Measurements from ENCODE around the gene CCDC12.
"Not testable (repeated sequence)": the region's sequence is repeated elsewhere in the genome, so short reads cannot be mapped to it uniquely, and the experiment has no call there.

Gene CCDC12

DNA sequence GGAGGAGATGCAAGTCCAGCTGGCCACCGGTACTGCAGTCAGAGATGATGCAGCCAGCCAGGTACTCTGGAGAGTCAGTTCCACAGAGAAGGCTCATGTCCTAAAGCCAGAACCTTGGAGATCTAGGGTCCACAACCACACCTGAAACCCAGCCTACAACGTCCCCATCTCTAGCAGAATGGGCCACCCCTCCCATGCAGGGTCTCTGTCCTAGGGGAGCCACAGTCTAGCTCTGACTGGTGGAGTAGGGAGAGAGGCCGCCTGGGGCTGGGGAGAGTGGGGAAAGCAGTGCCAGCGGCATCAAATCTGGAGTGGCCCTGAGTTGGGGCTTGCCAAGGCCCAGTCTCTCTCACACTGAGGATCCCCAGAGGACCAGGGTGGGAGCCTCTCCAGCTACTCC, 55.5 kb downstream of the CCDC12 start:
- no peak for DNase-seq

DNA sequence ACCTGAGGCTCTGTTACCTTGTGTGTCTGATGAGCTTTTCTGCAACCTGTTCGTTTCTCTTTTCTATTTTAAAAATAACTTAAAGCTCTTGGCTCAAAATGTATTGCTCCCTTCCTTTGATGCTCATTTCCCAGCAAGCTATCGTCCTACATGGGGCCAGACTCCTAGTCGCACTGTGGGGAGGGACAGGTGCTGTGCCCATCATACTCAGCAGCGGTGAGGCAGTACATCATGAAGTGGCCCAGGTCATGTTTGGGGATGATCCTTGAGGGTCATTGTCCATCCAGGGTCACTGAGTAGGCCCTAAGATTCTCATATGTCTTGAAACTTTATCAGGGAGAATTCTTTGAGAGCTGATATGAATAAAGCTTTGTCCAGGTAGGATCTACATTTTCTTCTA, 57.9 kb downstream of the CCDC12 start:
- no peak for DNase-seq

DNA sequence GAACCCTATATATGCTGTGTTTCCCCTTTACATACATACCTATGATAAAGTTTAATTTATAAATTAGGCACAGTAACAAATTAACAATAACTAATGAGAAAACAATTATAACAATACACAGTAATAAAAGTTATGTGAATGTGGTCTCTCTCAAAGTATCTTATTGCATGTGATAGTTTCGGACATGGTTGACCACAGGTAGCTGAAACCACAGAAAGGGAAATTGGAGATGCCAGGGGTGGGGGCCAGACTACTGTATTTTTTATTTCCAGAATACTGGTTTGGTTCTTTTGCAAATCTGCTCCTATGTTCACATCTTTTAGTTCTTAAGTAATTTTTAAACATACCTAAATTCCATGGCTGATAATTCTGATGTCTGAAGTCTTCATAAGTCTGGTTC, 58.3 kb downstream of the CCDC12 start:
- DNase-seq = no peak

DNA sequence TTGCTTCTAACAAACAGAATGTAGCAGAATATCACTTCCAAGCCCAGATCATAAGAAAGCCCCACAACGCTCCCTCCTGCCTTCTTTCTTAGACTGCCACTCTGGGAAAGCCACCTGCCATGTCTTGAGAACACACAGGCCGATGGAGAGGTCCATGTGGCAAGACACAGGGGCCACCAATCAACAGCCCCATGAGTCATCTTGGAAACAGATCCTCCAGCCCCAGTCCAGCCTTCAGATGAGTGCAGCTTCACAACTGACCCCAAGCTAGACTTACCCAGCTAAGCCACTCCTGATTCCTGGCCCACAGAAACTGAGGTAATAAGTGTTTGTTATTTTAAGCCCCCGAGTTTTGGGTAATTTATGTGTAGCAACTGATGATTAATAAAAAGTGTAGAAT, 59.3 kb downstream of the CCDC12 start:
- no peak for DNase-seq

DNA sequence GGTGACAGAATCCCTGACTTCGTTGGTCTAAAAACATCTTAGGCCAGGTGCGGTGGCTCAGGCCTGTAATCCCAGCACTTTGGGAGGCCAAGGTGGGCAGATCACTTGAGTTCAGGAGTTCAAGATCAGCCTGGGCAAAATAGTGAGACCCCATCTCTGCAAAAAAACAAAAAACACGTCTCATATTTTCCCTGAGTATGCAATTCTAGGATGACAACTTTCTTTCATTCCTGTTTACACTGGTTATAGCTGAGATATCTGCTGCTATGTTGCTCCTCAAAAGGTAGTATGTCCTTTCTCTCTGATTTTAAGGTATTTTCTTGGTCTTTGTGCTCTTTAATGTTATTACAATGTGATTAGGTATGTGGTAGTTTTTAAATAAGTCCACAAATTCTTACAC, 59.7 kb downstream of the CCDC12 start:
- DNase-seq = no peak

DNA sequence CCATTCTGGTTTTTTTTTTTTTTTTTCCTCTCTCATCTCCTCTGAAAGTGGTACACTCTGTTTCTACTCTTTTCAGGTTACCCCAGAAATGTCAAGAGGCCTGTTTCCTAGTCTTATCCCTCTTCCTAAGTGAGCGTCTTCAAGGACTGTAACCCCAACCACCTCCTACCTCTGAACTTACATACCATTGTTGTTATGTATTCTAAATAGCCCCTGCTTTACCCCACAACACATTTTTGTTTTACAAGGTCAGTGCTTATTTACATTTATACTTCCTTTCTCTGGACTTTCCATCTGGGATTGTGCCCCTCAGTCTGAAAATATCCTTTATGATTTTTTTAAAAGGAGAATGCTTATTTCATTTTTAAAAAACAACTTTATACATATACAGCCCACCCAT, 60.3 kb downstream of the CCDC12 start:
- no peak for DNase-seq

DNA sequence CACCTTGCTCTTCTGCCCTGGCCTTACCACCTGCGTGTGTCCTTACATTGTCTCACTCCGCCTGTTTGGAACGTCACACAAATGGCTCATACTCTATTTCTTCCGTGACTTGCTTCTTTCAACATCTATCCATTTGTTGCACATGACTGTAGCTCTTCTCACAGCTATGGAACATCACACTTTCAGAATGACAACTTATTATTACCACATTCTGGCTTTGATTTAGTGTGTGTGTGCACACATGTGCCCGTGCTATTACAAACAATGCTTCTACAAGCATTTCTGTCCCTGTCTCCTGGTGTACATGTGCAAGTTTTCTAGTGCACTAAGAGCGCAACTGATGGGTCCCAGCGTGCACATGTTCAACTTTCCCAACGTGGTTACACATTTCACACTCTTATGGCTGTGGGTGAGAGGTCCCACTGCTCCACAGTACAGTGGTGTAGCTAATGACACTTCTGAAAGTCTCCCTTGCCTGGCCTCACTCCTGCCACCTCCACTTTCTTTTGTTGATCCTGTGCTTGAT, 61.2 kb downstream of the CCDC12 start:
- DNase-seq = no peak

DNA sequence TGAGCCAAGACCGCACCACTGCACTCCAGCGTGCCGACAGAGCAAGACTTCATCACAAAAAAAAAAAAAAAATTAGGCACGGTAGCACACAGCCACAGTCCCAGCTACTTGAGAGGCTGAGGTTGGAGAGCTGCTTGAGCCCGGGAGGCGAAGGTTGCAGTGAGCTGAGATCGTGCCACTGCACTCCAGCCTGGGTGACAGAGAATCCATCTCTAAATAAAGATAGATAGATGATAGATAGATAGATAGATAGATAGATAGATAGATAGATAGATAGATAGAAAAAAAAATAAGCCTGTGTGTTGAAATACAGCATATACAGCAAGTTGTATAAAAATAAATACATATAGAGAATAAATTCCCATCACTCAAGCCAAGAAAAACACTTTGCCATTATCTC, 61.7 kb downstream of the CCDC12 start:
- DNase-seq = no peak

DNA sequence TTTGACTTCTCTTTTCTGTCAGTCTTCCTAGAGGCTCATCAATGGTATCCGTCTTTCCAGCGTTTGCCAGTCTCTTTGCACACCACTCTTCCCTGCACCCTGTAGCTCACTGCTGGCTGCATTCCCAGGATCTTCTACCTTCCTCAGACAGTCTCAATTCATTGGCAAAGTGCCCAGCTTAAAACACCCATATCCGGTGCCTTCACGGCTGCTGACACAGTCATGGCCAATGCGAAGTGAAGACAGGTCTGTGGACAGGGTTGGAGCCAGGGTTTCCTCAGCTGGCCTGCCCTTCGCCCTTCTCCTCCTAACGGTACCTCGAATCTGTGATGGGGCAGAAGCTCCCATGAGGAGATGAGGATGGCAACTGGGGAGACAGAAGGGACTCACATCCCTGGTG, 62.9 kb downstream of the CCDC12 start:
- DNase-seq = peak; percentile 71

DNA sequence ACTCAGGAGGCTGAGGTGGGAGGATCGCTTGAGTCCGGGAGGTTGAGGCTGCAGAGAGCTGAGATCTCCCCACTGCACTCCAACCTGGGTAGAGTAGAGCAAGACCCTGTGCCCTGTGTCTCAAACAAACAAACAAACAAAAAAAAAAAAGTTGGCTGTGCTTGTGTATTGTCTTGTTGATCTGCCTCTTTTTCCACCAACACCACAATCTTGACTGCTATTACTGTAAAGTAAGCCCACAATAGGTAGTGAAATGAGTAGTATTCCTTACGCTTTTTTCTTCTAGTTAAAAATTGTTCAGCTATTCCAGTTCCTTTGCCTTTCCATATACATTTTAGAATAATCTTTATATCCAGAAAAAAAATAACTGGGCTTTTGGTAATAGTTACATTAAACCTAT, 63.6 kb downstream of the CCDC12 start:
- no peak for DNase-seq

DNA sequence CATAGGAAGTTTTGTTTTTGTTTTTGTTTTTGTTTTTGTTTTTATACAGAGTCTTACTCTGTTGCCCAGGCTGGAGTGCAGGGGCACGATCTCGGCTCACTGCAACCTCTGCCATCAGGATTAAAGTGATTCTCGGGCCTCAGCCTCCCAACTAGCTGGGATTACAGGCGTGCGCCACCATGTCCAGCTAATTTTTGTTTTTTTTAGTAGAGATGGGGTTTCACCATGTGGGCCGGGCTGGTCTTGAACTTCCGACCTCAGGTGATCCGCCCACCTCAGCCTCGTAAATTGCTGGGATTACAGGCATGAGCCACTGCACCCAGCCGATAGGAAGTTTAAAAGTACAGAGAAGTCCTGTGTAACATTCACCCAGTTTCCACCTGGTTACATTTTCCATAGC, 65.6 kb downstream of the CCDC12 start:
- not testable (repeated sequence) for DNase-seq

DNA sequence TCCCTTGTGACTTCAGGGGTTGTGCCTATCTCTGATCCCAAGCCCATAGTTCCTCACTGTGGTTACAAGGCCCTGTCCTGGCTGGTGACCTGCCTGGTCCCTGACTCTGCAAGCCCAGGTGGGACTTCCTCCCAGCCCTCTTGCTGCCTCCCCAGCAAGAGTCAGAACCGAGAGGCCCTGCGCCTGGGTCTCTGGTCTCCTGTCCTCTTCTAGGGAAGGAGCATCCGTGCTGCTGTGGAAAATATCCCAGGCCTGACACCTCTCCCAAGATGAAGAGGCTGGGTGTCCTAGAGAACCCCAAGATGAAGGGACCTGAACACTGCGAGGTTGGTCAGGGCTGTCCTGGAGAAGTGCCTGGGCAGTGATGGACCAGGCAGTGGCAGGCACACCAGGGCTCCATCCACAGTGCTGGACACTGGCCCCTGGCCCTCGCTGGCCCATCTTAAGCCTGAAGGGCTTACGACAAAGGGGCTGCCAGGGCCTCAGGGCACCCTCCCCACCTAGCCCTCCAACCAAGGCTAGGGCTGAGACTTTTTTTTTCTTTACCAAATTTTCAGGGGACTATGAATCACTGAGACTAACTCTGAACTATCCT, 66.3 kb downstream of the CCDC12 start:
- DNase-seq = no peak

DNA sequence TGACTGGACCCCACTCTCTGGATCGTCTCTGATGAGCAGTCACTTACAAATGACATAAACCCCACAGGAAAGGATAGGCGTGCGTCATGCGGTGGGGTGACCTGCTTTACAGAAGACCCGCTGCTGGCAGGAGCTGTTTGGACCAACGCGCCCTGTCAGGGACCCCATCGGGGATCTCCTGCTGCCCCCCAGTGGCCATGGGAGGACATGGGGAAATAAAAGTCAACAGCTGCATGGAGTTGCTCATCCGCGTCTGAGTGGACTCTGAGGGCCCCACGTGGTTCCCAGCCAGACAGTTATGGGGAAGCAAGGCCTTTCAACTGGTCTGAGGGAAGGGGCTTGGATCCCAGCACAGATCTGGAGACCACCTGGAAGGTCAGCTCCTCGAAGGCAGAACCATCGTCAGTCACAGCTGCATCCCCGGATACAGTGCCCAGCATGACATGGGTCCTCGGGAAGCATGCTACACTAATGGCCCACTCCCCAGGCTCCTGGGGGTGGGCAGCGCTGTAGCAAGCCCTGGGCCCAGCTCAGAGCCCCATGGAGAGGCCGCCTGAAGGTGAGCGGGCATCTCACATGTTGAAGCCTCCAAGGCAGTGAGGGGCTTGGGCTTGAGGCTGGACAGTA, 66.9 kb downstream of the CCDC12 start:
- peak; percentile 79 for DNase-seq

DNA sequence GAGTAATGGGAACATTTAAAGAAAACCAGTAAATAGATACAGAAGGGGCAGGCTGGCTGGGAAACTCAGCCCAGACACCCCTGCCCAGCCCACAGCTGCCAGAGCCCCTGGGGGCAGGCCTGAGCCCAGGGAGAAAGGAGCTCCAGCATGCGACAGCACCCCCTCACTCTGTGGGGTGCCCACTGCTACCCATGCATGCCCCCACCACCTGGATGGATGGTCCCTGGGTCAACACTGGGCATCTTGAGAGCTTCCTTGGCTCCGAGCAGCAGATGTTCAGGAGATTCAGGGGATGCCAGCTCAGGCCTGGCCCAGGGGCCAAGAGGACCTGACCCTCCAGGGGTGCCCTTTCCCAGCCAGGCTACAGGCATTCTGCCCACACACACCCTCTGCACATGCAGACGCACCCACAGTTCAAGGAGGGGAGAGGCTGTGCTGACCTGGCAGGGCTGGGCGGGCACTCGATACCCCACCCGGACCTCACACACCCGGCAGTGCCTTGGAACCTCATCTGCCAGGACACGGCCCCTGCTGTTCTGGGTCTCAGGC, 67.5 kb downstream of the CCDC12 start:
- no peak for DNase-seq

DNA sequence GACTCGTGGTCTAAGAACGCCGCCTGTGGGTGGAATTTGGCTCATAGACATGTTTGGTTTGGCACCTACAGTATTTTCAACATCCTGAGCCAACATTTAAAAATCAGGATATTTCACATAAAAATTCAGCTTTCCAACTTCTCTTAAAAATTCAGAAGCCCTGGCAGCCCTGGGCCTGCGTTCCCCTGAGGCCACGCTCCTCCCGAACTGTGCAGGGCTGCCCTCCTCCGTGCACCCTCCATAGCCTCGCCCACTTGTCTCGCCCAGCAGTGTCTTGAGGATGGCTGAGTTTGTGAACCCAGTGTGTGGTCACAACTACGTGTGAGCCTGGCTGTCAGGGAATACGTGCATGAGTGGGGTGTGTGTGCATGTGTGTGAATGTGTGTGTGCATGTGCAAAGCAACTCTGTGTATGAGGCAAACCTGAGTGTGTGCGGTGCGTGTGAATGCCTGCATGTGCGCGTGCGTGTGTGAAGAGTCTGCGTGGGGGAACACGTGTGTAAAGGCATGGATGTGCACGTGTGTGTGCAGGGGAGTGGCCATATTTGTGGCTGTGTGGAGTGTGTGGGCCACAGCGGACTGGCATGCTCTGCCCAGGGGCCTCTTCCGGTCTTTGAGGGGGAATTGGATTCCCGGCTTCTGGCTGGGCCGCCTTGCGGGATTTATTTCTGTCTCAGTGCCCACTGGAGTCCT, 68.1 kb downstream of the CCDC12 start:
- no peak for DNase-seq

DNA sequence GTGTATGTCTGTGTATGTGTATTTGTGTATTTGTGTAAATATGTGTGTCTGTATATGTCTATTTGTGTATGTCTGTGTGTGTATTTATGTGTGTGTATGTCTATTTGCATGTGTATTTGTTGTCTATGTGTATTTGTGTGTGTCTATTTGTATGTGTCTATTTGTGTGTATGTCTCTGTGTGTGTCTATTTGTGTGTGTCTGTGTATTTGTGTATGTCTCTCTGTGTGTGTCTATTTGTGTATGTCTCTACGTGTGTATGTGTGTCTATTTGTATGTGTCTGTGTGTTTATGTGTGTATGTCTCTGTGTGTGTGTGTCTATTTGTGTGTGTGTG, 68.6 kb downstream of the CCDC12 start:
- DNase-seq = no peak

DNA sequence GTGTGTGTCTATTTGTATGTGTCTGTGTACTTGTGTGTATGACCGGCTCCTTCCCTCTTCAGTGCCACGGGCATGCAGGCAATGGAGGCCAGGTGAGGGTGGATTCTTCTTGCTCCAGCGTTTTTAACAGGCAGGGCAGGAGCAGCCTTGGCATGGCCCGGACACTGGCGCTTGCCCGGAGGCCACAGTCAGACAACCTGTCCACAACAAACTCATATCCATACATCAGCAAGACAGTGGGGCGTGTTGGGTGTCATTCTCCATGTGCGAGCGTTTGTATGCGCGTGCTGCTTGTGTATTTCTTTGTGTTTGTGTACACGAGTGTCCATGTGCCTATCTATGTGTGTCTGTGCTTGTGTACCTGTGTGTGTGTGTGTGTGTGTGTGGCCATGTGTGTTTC, 69.3 kb downstream of the CCDC12 start:
- DNase-seq = no peak

DNA sequence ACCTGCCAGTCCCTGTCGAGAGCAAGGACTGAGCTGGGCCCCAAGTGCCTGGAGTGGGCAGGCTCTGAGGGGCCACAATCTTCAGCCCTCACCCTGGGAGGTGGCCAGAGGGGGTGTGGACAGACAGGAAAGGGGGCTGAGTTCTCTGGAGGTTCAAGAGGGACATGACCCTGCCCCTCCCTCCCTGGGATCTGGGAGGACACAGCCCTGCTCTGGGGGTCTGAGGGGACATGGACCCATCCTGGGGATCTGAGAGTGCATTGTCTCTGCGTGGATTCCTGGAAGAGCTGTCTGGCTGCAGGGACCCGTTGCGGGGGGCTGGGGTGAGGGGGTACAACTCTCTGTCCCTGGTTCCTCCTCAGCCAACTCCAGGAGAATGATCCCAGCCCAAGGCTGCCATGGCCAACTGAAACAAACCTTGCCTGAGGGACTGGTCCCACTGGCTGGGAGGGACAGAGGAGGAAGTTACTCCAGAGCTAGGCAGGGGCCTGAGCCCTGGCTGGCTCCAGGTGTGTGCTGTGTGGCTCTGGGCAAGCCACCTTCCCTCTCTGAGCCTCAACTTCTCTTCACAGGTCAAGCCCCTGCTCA, 70.0 kb downstream of the CCDC12 start:
- no peak for DNase-seq

DNA sequence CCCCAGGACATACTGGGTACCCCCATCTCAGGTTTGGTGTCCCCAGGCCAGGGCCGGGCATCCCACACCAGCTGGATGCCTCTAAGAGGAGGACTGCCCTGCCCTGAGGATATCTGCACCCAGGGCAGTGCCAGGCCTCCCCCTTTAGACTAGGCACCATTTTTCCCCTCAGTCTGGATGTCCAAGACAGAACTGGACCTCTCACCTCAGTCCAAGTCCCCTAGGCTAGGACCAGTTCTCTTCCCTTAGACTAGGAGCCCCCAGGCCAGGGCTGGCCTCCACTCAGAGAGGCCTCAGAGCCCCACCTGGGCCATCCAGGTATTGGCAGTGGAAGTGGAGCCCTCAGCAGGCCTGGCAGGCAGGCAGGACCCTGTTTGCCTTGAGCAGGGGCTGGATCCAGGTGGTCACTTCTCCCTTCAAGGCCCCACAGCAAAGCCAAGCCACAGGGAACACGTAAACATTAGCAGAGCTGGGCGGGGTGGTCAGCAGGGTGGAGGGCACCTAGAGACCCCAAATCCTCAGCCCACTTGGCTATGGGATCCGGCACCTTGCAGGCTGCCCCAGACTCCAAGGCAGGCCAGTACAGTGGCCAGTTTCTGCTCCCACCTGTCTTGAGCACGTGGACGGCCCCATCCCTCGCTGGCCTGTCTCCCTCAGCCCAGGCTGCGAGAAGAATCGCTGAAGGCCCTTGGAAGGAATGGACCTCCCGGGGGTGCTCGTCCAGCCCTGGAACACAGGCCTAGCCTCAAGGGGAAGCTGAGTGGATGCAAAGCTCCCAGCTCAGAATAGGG, 70.7 kb downstream of the CCDC12 start:
- no peak for DNase-seq

DNA sequence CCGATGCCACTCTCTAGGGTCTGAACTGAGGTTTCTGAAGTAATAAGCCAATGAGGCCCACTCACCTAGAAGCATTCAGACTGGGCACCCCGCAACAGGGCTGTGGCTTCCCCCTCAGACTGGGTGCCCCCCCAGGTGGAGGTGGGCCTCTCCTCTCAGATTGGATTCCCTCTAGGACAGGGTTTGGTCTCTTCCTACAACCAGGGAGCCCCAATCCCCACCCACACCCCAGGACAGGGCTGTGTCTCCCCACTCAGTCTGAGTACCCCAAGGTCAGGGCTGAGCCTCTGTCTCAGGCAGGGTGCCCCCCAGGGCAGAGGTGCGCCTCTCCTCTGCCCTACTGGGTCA, 71.4 kb downstream of the CCDC12 start:
- no peak for DNase-seq

DNA sequence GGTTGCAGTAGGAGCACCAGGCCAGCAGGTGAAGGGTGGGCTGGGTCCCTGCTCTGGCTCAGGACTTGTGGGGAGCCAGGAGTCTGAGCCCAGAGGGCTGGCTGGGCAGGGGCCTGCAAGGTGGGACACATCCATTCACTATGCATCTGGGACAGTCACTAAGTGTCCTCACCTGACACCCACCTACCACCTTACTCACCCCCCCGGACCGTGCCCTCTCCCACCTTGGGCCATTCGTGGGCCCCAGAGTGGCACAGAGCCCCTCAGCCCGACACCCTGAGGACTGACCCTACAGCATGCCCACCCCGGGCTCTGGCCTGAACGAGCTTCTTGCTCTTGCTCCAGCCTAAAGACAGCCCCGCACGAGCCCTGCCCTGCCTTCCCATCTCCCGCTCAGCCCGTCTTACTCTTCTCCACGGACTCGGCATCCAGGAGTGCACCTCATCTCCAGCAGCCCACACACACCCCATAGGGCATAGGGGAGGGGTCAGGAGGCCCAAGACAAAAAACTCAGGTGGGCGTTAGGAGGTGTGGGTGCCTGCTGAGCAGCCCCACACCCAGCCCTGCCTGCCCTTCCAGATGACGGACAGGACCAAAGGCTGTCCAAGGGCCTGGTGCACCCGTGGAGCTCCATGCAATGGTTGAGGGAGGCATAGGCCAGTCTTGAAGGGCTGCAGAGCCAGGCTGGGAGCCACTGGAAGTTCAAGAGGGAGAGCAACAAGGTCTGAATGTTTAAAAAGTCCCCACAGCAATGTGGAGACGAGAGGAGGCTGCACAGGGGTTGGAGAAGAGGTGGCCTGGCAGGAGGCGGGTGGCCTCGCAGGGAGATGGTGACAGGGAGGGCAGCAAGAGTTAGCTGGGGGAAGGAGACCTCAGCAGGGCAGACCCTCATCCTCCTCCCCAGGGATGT, 72.0 kb downstream of the CCDC12 start:
- DNase-seq = no peak

All from NCI-H510A treated with DMSO at 0.1 percent for 48 hours (cell line).